GM19238 (cell line): ENCODE results near the gene STK35.

Experiments
- DNase-seq: peaks from one replicate; pipeline ENCODE4 v3.0.0; 2011; ENCODE audit warnings: low spot score; ENCODE audit not compliant: insufficient read length

Gene STK35

GRCh38 chr20:2104236-2104635 is 2.6 kb downstream of the STK35 start:
- DNase-seq, result no peak

- no peak for DNase-seq
These were observed 6.9 kb downstream of the STK35 start for GRCh38 chr20:2108498-2108897.

GRCh38 chr20:2108987-2109386 is 7.4 kb downstream of the STK35 start:
- no peak for DNase-seq

GRCh38 chr20:2109425-2110210 is 8.0 kb downstream of the STK35 start:
- DNase-seq, result no peak

GRCh38 chr20:2112910-2113309 is 11.3 kb downstream of the STK35 start:
- DNase-seq, result no peak

- no peak for DNase-seq
These were observed 12.7 kb downstream of the STK35 start for GRCh38 chr20:2114127-2114959.

GRCh38 chr20:2114990-2115681 is 13.5 kb downstream of the STK35 start:
- DNase-seq, result no peak

GRCh38 chr20:2116170-2116940 is 14.7 kb downstream of the STK35 start:
- no peak for DNase-seq

GRCh38 chr20:2118783-2119182 is 17.2 kb downstream of the STK35 start:
- no peak for DNase-seq

- no peak for DNase-seq
These were observed 21.3 kb downstream of the STK35 start for GRCh38 chr20:2122936-2123335.

GRCh38 chr20:2123720-2124119 is 22.1 kb downstream of the STK35 start:
- DNase-seq, result no peak

- no peak for DNase-seq
These were observed 23.1 kb downstream of the STK35 start for GRCh38 chr20:2124564-2125213.

GRCh38 chr20:2125474-2126112 is 24.0 kb downstream of the STK35 start:
- no peak for DNase-seq

- DNase-seq, result no peak
These were observed 25.6 kb downstream of the STK35 start for GRCh38 chr20:2127238-2127637.

- no peak for DNase-seq
These were observed 26.9 kb downstream of the STK35 start for GRCh38 chr20:2128542-2128941.

GRCh38 chr20:2130062-2130591 is 28.5 kb downstream of the STK35 start:
- no peak for DNase-seq

GRCh38 chr20:2130683-2131082 is 29.1 kb downstream of the STK35 start:
- DNase-seq, result no peak

GRCh38 chr20:2131366-2131765 is 29.7 kb downstream of the STK35 start:
- no peak for DNase-seq

- no peak for DNase-seq
These were observed 30.9 kb downstream of the STK35 start for GRCh38 chr20:2132461-2132901.
